Right lobe of liver (tissue), 6 donors: Measurements from ENCODE around the gene ZNF780A. TPM values are rescaled to one million over a fixed set of nuclear protein-coding genes. Genes with fewer than 3 reads are reported as not detected.

ENCODE experiments used
- ATAC-seq, 4 donors: fragments of 200-7000 bp; cut with Tn5 transposase; one replicate each; pipeline ENCODE4 v1.9.1; 2020; ENCODE audit warnings: mild to moderate bottlenecking in 4 of 4, moderate library complexity in 4 of 4
- DNase-seq, 3 donors: peaks; one replicate each; pipeline ENCODE4 v3.0.0-alpha.2; 2020
- H3K27ac ChIP-seq, 3 donors: fragments of 200-600 bp; one replicate each; pipeline ENCODE4 v1.8.0; 2022
- H3K27me3 ChIP-seq, 2 donors: fragments of 200-600 bp; one replicate each; pipeline ENCODE4 v1.8.0; 2022
- H3K36me3 ChIP-seq, 4 donors: fragments of 200-600 bp; sonication (generic) in 1 of 4; one replicate each; pipeline versions ENCODE4 v1.5.1 to v1.8.0; 2017 to 2022; ENCODE audit warnings: control low read depth in 1 of 4
- H3K4me1 ChIP-seq, 4 donors: fragments of 200-600 bp; sonication (generic) in 1 of 4; one replicate each; pipeline versions ENCODE4 v1.5.1 to v1.8.0; 2017 to 2022; ENCODE audit warnings: control low read depth in 1 of 4
- H3K4me3 ChIP-seq, 3 donors: fragments of 200-600 bp; one replicate each; pipeline ENCODE4 v1.8.0; 2022
- H3K9me3 ChIP-seq, 4 donors: fragments of 200-600 bp; sonication (generic) in 1 of 4; one replicate each; pipeline versions ENCODE4 v1.5.1 to v1.8.0; 2017 to 2022; ENCODE audit warnings: control low read depth in 1 of 4
- CTCF ChIP-seq, 4 donors: fragments of 200-600 bp in 3 of 4; fragments of 450-650 bp in 1 of 4; IDR thresholded peaks; one replicate each; pipeline versions ENCODE4 v1.5.1 to v1.8.0; 2016 to 2022; ENCODE audit warnings: antibody characterized with exemption in 4 of 4, mild to moderate bottlenecking in 2 of 4
- POLR2A ChIP-seq: fragments of 450-650 bp; IDR thresholded peaks from one replicate; pipeline ENCODE4 v1.6.1; 2017; ENCODE audit warnings: antibody characterized with exemption, mild to moderate bottlenecking
- WGBS: methylation state at CpG from one replicate; pipeline ENCODE4 v1.1.6; 2018; ENCODE audit warnings: low coverage, low lambda C conversion rate; ENCODE audit not compliant: insufficient coverage; ENCODE audit errors: missing lambda C conversion rate; 5-methylcytosine and 5-hydroxymethylcytosine counted together
- intact Hi-C, 2 donors: fragments of 100-400 bp; cut with DNase I; formaldehyde crosslinking; loops; one replicate each; pipeline versions ENCODE4 v1.11.2 to v1.14.1; 2022
- total RNA-seq, 6 experiments: library from RNA; depleted of rRNA in 2 of 6; stranded (reverse); fragments of >200 nt in 2 of 6; fragmentation: NEBNext Ultra II Directional in 3 of 6; extraction: Animal tissue kit (Norgen Biotek cat#: 25700) in 3 of 6; gene quantifications; one replicate each; pipeline versions ENCODE4 v1.1.0 to v1.2.4, GENCODE V29; 2016 to 2023
- donor health status: DM: no; HTN: yes; CAD: no.
- donor health status: DM: no; HTN: no; CAD: no.
- donor health status: DM: no; HTN: no; CAD: no.
- donor health status: DM: no; HTN: yes; CAD: no.
- donor health status: DM: no; HTN: yes; CAD: no.

ZNF780A gene
- total RNA-seq, 6 experiments from 2014 or later: 8.4 to 11.1 (median 10.2) TPM

- intact Hi-C loops: no loop called here
- no peak for TF ChIP-seq CTCF (IDR thresholded peaks at IDR 0.05)
- no peak for TF ChIP-seq POLR2A
- Histone ChIP-seq H3K9me3 (peaks cover 5 to 48% (median 21%) of the 10 kb centered on the region in 4 donors), H3K4me1 (no peaks in the 10 kb centered on the region), H3K36me3 (peaks cover 0 to 3% (median 0%) of the 10 kb centered on the region in 4 donors), H3K27me3 (no peaks in the 10 kb centered on the region), H3K4me3 (no peak overlapping the region), H3K27ac (no peak overlapping the region)
- ATAC-seq (no peak), DNase-seq (no peak)
- WGBS: 91% methylated on average over 4 of the region's 4 CpGs
Measured at GRCh38 chr19:40035996-40036395, 54.7 kb downstream of the ZNF780A start.

- Histone ChIP-seq H3K36me3 (peaks cover 0 to 3% (median 0%) of the 10 kb centered on the region in 4 donors), H3K4me3 (no peak overlapping the region), H3K9me3 (peaks cover 7 to 58% (median 23%) of the 10 kb centered on the region in 4 donors), H3K27ac (no peak overlapping the region), H3K27me3 (no peaks in the 10 kb centered on the region), H3K4me1 (no peaks in the 10 kb centered on the region)
- DNase-seq: no peak
- ATAC-seq: no peak
- WGBS: 96% methylated on average over 2 of the region's 2 CpGs
- intact Hi-C loops: no loop called here
- TF ChIP-seq CTCF (IDR thresholded peaks at IDR 0.05) (no peak), POLR2A (no peak)
Measured at GRCh38 chr19:40033989-40034560, 56.7 kb downstream of the ZNF780A start.

- DNase-seq (no peak), ATAC-seq (no peak)
- intact Hi-C loops: no loop called here
- Histone ChIP-seq H3K4me3 (no peak overlapping the region), H3K27me3 (no peaks in the 10 kb centered on the region), H3K27ac (no peak overlapping the region), H3K9me3 (peaks cover 3 to 55% (median 27%) of the 10 kb centered on the region in 4 donors), H3K4me1 (no peaks in the 10 kb centered on the region), H3K36me3 (no peaks in the 10 kb centered on the region)
- 89% methylated on average over 5 of the region's 5 CpGs for WGBS
- TF ChIP-seq CTCF (IDR thresholded peaks at IDR 0.05) (no peak), POLR2A (no peak)
Measured at GRCh38 chr19:40026597-40026970, 64.2 kb downstream of the ZNF780A start.

- ATAC-seq: no peak
Measured at GRCh38 chr19:40025938-40026596, 64.7 kb downstream of the ZNF780A start.

More at GRCh38 chr19:40025938-40026596, 64.7 kb downstream of the ZNF780A start:
- no peak for DNase-seq
- Histone ChIP-seq H3K4me3 (no peak overlapping the region), H3K27ac (no peak overlapping the region), H3K9me3 (peaks cover 3 to 55% (median 22%) of the 10 kb centered on the region in 4 donors), H3K36me3 (no peaks in the 10 kb centered on the region), H3K4me1 (no peaks in the 10 kb centered on the region), H3K27me3 (no peaks in the 10 kb centered on the region)
- 96% methylated on average over 4 of the region's 4 CpGs for WGBS
- TF ChIP-seq POLR2A (no peak), CTCF (IDR thresholded peaks at IDR 0.05) (no peak)
- intact Hi-C loops: no loop called here
